Loucy (cell line): ENCODE measurements around the gene ACY1.

Source experiments
- EZH2phosphoT487 ChIP-seq: fragments of 200-600 bp; IDR thresholded peaks from 2 replicates; pipeline ENCODE4 v1.6.1; 2018; ENCODE audit warnings: antibody characterized with exemption, mild to moderate bottlenecking, moderate library complexity, borderline replicate concordance
- TF ChIP-seq, protein P1 (sequence below): fragments of 200-600 bp; sonication (generic); conservative IDR thresholded peaks from 2 replicates; pipeline ENCODE4 v1.5.1; 2014; ENCODE audit warnings: mild to moderate bottlenecking, antibody characterized with exemption, low read length

DNA sequence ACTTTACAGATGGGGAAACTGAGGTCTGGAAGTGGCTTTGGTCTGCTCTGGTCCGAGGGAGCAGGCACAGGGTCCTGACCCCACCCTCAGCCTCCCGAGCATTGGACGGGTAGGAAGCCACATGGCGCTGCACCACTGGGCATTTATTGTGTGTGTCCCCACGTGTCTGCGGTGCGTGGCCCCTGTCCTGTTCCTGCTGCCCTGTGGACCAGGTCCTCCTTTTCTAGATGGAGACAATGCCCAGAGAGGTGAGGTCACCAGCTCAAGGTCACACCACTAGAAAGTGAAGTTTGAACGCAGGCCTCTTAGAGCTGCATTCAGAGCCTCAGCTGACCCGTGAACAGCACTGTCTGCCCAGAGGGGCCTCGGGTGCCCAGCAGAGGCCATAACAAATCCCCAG is 46.2 kb downstream of the ACY1 start:
- TF ChIP-seq, protein P1, sequence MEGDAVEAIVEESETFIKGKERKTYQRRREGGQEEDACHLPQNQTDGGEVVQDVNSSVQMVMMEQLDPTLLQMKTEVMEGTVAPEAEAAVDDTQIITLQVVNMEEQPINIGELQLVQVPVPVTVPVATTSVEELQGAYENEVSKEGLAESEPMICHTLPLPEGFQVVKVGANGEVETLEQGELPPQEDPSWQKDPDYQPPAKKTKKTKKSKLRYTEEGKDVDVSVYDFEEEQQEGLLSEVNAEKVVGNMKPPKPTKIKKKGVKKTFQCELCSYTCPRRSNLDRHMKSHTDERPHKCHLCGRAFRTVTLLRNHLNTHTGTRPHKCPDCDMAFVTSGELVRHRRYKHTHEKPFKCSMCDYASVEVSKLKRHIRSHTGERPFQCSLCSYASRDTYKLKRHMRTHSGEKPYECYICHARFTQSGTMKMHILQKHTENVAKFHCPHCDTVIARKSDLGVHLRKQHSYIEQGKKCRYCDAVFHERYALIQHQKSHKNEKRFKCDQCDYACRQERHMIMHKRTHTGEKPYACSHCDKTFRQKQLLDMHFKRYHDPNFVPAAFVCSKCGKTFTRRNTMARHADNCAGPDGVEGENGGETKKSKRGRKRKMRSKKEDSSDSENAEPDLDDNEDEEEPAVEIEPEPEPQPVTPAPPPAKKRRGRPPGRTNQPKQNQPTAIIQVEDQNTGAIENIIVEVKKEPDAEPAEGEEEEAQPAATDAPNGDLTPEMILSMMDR = no peak
- TF ChIP-seq EZH2phosphoT487 = no peak
